Neuronal stem cell (in vitro differentiated cells): ENCODE data around the gene MAST4.

ENCODE experiments used
- DNase-seq: peaks from one replicate; pipeline ENCODE4 v3.0.0-alpha.2; 2013; ENCODE audit warnings: low spot score
- H2AFZ ChIP-seq: one replicate; pipeline ENCODE4 v1.6.1; 2013; ENCODE audit warnings: mild to moderate bottlenecking, low read length, inconsistent platforms
- H2AK5ac ChIP-seq: 2 replicates; pipeline ENCODE4 v1.6.1; 2013; ENCODE audit warnings: low read depth, mild to moderate bottlenecking, inconsistent platforms, low read length, moderate library complexity, mixed read lengths
- H2BK120ac ChIP-seq: 2 replicates; pipeline ENCODE4 v1.6.1; 2013; ENCODE audit warnings: low read depth, mild to moderate bottlenecking, inconsistent platforms, low read length, moderate library complexity, mixed read lengths
- H2BK12ac ChIP-seq: one replicate; pipeline ENCODE4 v1.6.1; 2013; ENCODE audit warnings: low read length, inconsistent platforms
- H2BK15ac ChIP-seq: 2 replicates; pipeline ENCODE4 v1.6.1; 2013; ENCODE audit warnings: mild to moderate bottlenecking, low read length, inconsistent platforms, mixed read lengths
- H2BK5ac ChIP-seq: one replicate; pipeline ENCODE4 v1.6.1; 2013; ENCODE audit warnings: inconsistent platforms, mild to moderate bottlenecking, low read length, moderate library complexity
- H3K14ac ChIP-seq: one replicate; pipeline ENCODE4 v1.6.1; 2013; ENCODE audit warnings: low read length, inconsistent platforms
- H3K18ac ChIP-seq: 2 replicates; pipeline ENCODE4 v1.6.1; 2013; ENCODE audit warnings: low read length, inconsistent platforms
- H3K23ac ChIP-seq: 2 replicates; pipeline ENCODE4 v1.6.1; 2013; ENCODE audit warnings: low read depth, mild to moderate bottlenecking, mixed read lengths, low read length, inconsistent platforms; ENCODE audit not compliant: poor library complexity
- H3K27ac ChIP-seq: replicated peaks from 3 replicates; pipeline ENCODE4 v1.5.1; 2013; ENCODE audit warnings: low read length, inconsistent platforms
- H3K27me3 ChIP-seq, 3 experiments: 2 replicates each; pipeline ENCODE4 v1.6.1; 2013; ENCODE audit warnings: low read length in 3 of 3, mild to moderate bottlenecking in 2 of 3, inconsistent platforms in 1 of 3, low read depth in 1 of 3, mixed read lengths in 1 of 3, moderate library complexity in 1 of 3; ENCODE audit not compliant: control insufficient read depth in 3 of 3, insufficient read depth in 3 of 3
- H3K36me3 ChIP-seq, 2 donors: replicated peaks in 1 of 2; 2 replicates each; pipeline ENCODE4 v1.6.1; 2013; ENCODE audit warnings: low read length in 2 of 2; ENCODE audit not compliant: control insufficient read depth in 2 of 2, insufficient read depth in 2 of 2
- H3K4ac ChIP-seq: 2 replicates; pipeline ENCODE4 v1.6.1; 2013; ENCODE audit warnings: inconsistent platforms, mild to moderate bottlenecking, low read length, moderate library complexity
- H3K4me1 ChIP-seq, 2 donors: 1 replicate in 1 of 2; 2 replicates in 1 of 2; pipeline ENCODE4 v1.6.1; 2013; ENCODE audit warnings: low read length in 2 of 2, low read depth in 1 of 2; ENCODE audit not compliant: control insufficient read depth in 2 of 2, insufficient read depth in 1 of 2
- H3K4me2 ChIP-seq: one replicate; pipeline ENCODE4 v1.6.1; 2013; ENCODE audit warnings: mild to moderate bottlenecking, low read length, inconsistent platforms; ENCODE audit not compliant: insufficient read depth, poor library complexity, severe bottlenecking
- H3K4me3 ChIP-seq, 2 donors: 2 replicates each; pipeline ENCODE4 v1.5.1; 2013; ENCODE audit warnings: low read length in 2 of 2, mild to moderate bottlenecking in 2 of 2, inconsistent platforms in 1 of 2, moderate library complexity in 1 of 2
- H3K79me1 ChIP-seq: one replicate; pipeline ENCODE4 v1.6.1; 2013; ENCODE audit warnings: low read depth, mild to moderate bottlenecking, inconsistent platforms, low read length, moderate library complexity
- H3K9ac ChIP-seq: one replicate; pipeline ENCODE4 v1.6.1; 2013; ENCODE audit warnings: mild to moderate bottlenecking, low read depth, low read length, inconsistent platforms; ENCODE audit not compliant: poor library complexity
- H3K9me3 ChIP-seq, 2 donors: replicated peaks in 1 of 2; 2 replicates each; pipeline versions ENCODE3 to v1.6.1; 2013; ENCODE audit warnings: low read length in 2 of 2, mild to moderate bottlenecking in 2 of 2, inconsistent platforms in 1 of 2, low read depth in 1 of 2, mixed read lengths in 1 of 2, moderate library complexity in 1 of 2; ENCODE audit not compliant: control insufficient read depth in 2 of 2, insufficient read depth in 1 of 2
- H4K8ac ChIP-seq: one replicate; pipeline ENCODE4 v1.6.1; 2013; ENCODE audit warnings: low read depth, mild to moderate bottlenecking, inconsistent platforms, low read length, moderate library complexity
- H4K91ac ChIP-seq: one replicate; pipeline ENCODE4 v1.6.1; 2013; ENCODE audit warnings: low read length, low read depth, mild to moderate bottlenecking, inconsistent platforms; ENCODE audit not compliant: poor library complexity
- WGBS, 2 donors: extraction: QIAGEN DNeasy Blood & Tissue Kit; methylation state at CpG; one replicate each; pipeline ENCODE4 v1.1.7; 2013; ENCODE audit warnings: missing lambda C conversion rate in 2 of 2, mixed read lengths in 1 of 2; ENCODE audit not compliant: insufficient read length in 2 of 2, insufficient replicate concordance in 1 of 2; ENCODE audit errors: extremely low coverage in 2 of 2; 5-methylcytosine and 5-hydroxymethylcytosine counted together

The MAST4 gene

DNA sequence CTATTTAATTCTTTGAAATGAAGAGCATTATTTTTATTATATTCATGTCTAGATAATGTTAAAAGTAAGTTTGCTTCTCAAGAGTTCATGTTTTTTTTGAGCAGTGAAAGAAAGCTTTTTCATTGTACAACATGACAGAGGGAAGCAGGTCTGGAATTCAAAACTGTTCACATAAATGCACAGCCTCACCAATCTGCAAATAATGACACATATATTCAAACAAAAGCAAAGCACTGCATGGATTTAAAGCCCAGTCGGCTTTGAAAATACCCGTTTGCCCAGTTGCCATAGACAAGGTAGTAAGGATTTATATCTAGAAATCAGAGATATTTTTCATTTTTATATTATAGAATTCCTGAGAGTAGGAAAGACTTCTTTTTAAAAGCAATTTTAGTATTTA, 398.6 kb downstream of the MAST4 start:
- no peak overlapping the region for H2AK5ac ChIP-seq
- no peak overlapping the region for H4K91ac ChIP-seq
- no peaks in the 10 kb centered on the region for H3K79me1 ChIP-seq
- H3K9ac ChIP-seq, result no peak overlapping the region
- no peak overlapping the region for H3K4ac ChIP-seq
- H2AFZ ChIP-seq, result no peak overlapping the region
- H3K18ac ChIP-seq, result no peak overlapping the region
- no peak overlapping the region for H2BK5ac ChIP-seq
- no peak overlapping the region for H3K4me3 ChIP-seq
- peaks cover 0 to 8% of the 10 kb centered on the region in 2 donors for H3K4me1 ChIP-seq
- H3K23ac ChIP-seq, result no peak overlapping the region
- no CpG with 5 or more reads among the region's 2 CpGs for WGBS, 2 donors
- no peaks in the 10 kb centered on the region for H3K36me3 ChIP-seq
- no peak overlapping the region for H3K4me2 ChIP-seq
- no peak overlapping the region for H2BK120ac ChIP-seq
- no peaks in the 10 kb centered on the region for H3K9me3 ChIP-seq
- no peak overlapping the region for H3K14ac ChIP-seq
- no peak overlapping the region for H2BK12ac ChIP-seq
- no peak overlapping the region for H3K27ac ChIP-seq
- no peak for DNase-seq
- no peak overlapping the region for H4K8ac ChIP-seq
- H3K27me3 ChIP-seq, result no peaks in the 10 kb centered on the region
- no peak overlapping the region for H2BK15ac ChIP-seq

DNA sequence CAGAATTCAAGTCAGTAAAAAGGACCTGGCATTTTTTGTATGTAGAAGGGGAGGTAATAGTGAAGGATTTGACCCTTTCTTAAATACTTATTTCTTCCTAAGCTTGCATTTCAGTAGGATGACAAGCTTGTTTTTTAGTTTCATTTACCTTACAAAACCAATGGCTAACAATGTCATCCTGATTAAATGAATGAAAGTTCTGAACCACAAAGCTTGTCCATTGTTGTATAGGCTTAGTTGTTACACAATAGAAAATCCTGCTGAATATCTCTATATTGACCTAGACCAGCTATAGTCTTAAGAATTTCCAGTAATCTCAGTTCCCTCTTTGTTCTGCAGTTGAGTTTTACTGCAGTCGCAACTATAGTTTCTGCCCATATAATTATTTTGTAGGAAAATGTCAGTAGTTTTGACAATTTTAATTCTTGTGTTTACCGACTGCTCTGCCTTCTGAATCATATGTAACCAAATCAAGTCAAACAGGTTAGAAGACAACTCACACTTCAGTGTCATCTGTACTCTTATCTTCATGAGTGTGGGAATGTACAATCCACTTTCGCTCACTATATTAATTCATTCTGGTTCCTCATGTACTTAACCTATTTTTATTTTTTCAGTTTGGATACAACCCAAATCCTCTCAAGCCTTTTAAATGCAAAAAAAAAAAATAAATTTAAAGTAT, 404.7 kb downstream of the MAST4 start:
- no peaks in the 10 kb centered on the region for H3K36me3 ChIP-seq
- H3K4ac ChIP-seq, result no peak overlapping the region
- no peak overlapping the region for H2BK5ac ChIP-seq
- no peak overlapping the region for H3K4me3 ChIP-seq
- no peaks in the 10 kb centered on the region for H3K79me1 ChIP-seq
- no peak overlapping the region for H2BK15ac ChIP-seq
- no peak overlapping the region for H3K14ac ChIP-seq
- no peaks in the 10 kb centered on the region for H3K9me3 ChIP-seq
- H2AFZ ChIP-seq, result no peak overlapping the region
- no peak overlapping the region for H4K91ac ChIP-seq
- H3K18ac ChIP-seq, result no peak overlapping the region
- no peak overlapping the region for H4K8ac ChIP-seq
- no peak overlapping the region for H2AK5ac ChIP-seq
- DNase-seq, result no peak
- no peak overlapping the region for H3K4me2 ChIP-seq
- H2BK120ac ChIP-seq, result no peak overlapping the region
- H3K27ac ChIP-seq, result no peak overlapping the region
- no CpG with 5 or more reads among the region's 3 CpGs for WGBS, 2 donors
- peaks cover 3 to 4% of the 10 kb centered on the region in 2 donors for H3K4me1 ChIP-seq
- no peak overlapping the region for H3K9ac ChIP-seq
- H2BK12ac ChIP-seq, result no peak overlapping the region
- no peak overlapping the region for H3K23ac ChIP-seq
- H3K27me3 ChIP-seq, result peaks cover 0 to 4% (median 0%) of the 10 kb centered on the region in 3 experiments

DNA sequence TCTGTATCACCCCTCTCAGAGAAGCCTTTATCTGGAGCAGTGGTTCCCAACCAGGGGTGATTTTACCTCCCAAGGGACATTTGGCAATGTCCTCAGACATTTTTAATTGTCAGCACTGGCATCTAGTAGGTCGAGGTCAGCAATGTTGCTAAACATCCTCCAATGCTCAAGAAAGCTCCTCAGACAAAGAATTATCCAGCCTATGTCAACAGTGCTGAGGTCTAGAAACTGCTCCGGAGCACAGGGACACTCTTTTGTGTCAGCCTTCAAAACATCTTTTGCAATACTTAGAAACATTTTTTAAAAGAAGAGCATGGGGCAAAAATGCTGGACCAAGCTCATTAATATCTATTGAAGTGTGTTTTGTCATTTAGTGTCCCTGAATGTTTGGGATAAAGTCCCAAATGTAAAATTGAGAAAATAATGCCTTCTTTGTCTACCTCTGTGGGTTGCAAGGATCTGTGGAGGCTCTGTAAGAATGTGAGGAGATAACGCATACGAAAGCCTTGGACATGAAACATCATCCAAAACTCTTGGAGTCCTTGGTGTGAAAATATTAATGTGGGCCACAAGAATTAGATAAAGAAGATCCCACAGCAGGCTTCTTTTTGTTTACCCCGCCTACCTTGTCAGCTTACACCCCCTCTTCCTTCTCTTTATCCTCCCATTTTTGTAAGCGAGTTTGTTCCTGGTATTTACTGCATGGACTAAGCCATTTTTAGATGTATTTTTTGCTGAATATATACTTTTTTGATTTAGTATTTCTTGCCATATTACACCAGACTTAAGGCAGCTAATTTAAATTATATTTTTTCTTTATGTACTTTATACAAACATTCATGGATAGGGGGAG, 406.9 kb downstream of the MAST4 start:
- Histone ChIP-seq H2BK12ac (no peak overlapping the region), H2AK5ac (no peak overlapping the region), H3K23ac (no peak overlapping the region), H3K27ac (no peak overlapping the region), H3K4me1 (peaks cover 3 to 11% of the 10 kb centered on the region in 2 donors), H2BK15ac (no peak overlapping the region), H3K4ac (no peak overlapping the region), H3K79me1 (no peaks in the 10 kb centered on the region), H4K8ac (no peak overlapping the region), H2BK120ac (no peak overlapping the region), H3K36me3 (no peaks in the 10 kb centered on the region), H2BK5ac (no peak overlapping the region), H3K27me3 (peaks cover 0 to 4% (median 0%) of the 10 kb centered on the region in 3 experiments), H3K9me3 (no peaks in the 10 kb centered on the region), H3K9ac (no peak overlapping the region), H4K91ac (no peak overlapping the region), H3K4me2 (no peak overlapping the region), H3K18ac (no peak overlapping the region), H3K14ac (no peak overlapping the region), H2AFZ (peak overlapping the region; percentile 17), H3K4me3 (peak overlapping the region in 1 of 2 donors; percentile 72)
- DNase-seq, result no peak
- WGBS, 2 donors, result no CpG with 5 or more reads among the region's 6 CpGs

DNA sequence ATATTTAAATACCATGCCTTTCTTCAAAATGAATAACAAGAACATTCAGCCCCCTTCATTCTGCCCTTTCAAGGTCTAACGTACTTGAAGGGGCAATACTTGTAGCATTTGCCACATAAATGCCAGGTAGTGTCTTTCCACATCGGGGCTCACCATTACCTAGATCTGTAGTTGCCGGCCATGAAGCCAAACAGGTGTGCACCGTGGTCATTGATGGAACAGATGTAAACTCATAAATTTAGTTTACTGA, 407.4 kb downstream of the MAST4 start:
- no peak overlapping the region for H4K91ac ChIP-seq
- H3K18ac ChIP-seq, result no peak overlapping the region
- no peak for DNase-seq
- H3K27me3 ChIP-seq, result peaks cover 0 to 4% (median 0%) of the 10 kb centered on the region in 3 experiments
- H2BK120ac ChIP-seq, result no peak overlapping the region
- H2BK15ac ChIP-seq, result no peak overlapping the region
- H2BK5ac ChIP-seq, result no peak overlapping the region
- peaks cover 3 to 11% of the 10 kb centered on the region in 2 donors for H3K4me1 ChIP-seq
- H3K4me2 ChIP-seq, result peak overlapping the region; percentile 91
- no peaks in the 10 kb centered on the region for H3K36me3 ChIP-seq
- H3K14ac ChIP-seq, result no peak overlapping the region
- H3K9me3 ChIP-seq, result no peaks in the 10 kb centered on the region
- H2AK5ac ChIP-seq, result no peak overlapping the region
- no peak overlapping the region for H2BK12ac ChIP-seq
- no peak overlapping the region for H3K27ac ChIP-seq
- no peak overlapping the region for H4K8ac ChIP-seq
- no CpG with 5 or more reads among the region's 4 CpGs for WGBS, 2 donors
- H3K79me1 ChIP-seq, result no peaks in the 10 kb centered on the region
- H3K4ac ChIP-seq, result no peak overlapping the region
- H3K23ac ChIP-seq, result no peak overlapping the region
- H3K4me3 ChIP-seq, result peak overlapping the region; percentile 72 to 79
- H3K9ac ChIP-seq, result no peak overlapping the region
- H2AFZ ChIP-seq, result peak overlapping the region; percentile 90
